Islet precursor cell (in vitro differentiated cells): ENCODE measurements around the gene MAML1.
"Not testable (repeated sequence)": the region's sequence is repeated elsewhere in the genome, so short reads cannot be mapped to it uniquely, and the experiment has no call there.

Experiments used
- DNase-seq: peaks from one replicate; pipeline ENCODE4 v3.0.0-alpha.2; 2018

Gene MAML1

GRCh38 chr5:179769796-179770195, 37.2 kb downstream of the MAML1 start:
- DNase-seq: no peak

- DNase-seq: no peak
Measured at GRCh38 chr5:179771311-179771895, 38.8 kb downstream of the MAML1 start.

- DNase-seq: no peak
Measured at GRCh38 chr5:179772351-179772750, 39.7 kb downstream of the MAML1 start.

GRCh38 chr5:179773686-179774040, 41.0 kb downstream of the MAML1 start:
- no peak for DNase-seq

- DNase-seq: no peak
Measured at GRCh38 chr5:179774442-179774841, 41.8 kb downstream of the MAML1 start.

- no peak for DNase-seq
Measured at GRCh38 chr5:179776411-179776938, 43.9 kb downstream of the MAML1 start.

- no peak for DNase-seq
Measured at GRCh38 chr5:179777456-179777855, 44.8 kb downstream of the MAML1 start.

GRCh38 chr5:179777909-179778308, 45.3 kb downstream of the MAML1 start:
- DNase-seq: no peak

- DNase-seq: no peak
Measured at GRCh38 chr5:179778591-179778990, 46.0 kb downstream of the MAML1 start.

GRCh38 chr5:179779826-179780225, 47.2 kb downstream of the MAML1 start:
- no peak for DNase-seq

- no peak for DNase-seq
Measured at GRCh38 chr5:179780362-179780761, 47.7 kb downstream of the MAML1 start.

- no peak for DNase-seq
Measured at GRCh38 chr5:179781846-179782245, 49.2 kb downstream of the MAML1 start.

- no peak for DNase-seq
Measured at GRCh38 chr5:179783128-179783527, 50.5 kb downstream of the MAML1 start.

GRCh38 chr5:179786861-179787260, 54.2 kb downstream of the MAML1 start:
- DNase-seq: peak; percentile 49

GRCh38 chr5:179788193-179788854, 55.7 kb downstream of the MAML1 start:
- no peak for DNase-seq

- DNase-seq: not testable (repeated sequence)
Measured at GRCh38 chr5:179789278-179789677, 56.7 kb downstream of the MAML1 start.

- DNase-seq: no peak
Measured at GRCh38 chr5:179791881-179792611, 59.4 kb downstream of the MAML1 start.

GRCh38 chr5:179792612-179793467, 60.2 kb downstream of the MAML1 start:
- no peak for DNase-seq

GRCh38 chr5:179793468-179794139, 61.0 kb downstream of the MAML1 start, which contains the start of gene LTC4S:
Gene LTC4S, plus strand, starts transcription at chr5:179793986. Its CDS starts 95 bp downstream, at chr5:179794081.
- DNase-seq: no peak

GRCh38 chr5:179794171-179794570, 61.5 kb downstream of the MAML1 start:
- no peak for DNase-seq

GRCh38 chr5:179794575-179794974, 62.0 kb downstream of the MAML1 start:
- DNase-seq: no peak
